MM.1S (cell line): ENCODE results near the gene PHLDA1.

Experiments used
- EZH2 ChIP-seq: fragments of 300-600 bp; sonication (generic); optimal IDR thresholded peaks from 2 replicates; pipeline ENCODE3; 2017; ENCODE audit warnings: low read depth, mild to moderate bottlenecking, antibody characterized with exemption, low read length, mixed read lengths
- EZH2phosphoT487 ChIP-seq: fragments of 300-600 bp; sonication (generic); IDR thresholded peaks from 2 replicates; pipeline ENCODE4 v1.6.1; 2018; ENCODE audit warnings: antibody characterized with exemption, low read length
- TF ChIP-seq, protein P1 (sequence below): fragments of 300-600 bp; sonication (generic); IDR thresholded peaks from 2 replicates; pipeline ENCODE4 v1.5.1; 2016; ENCODE audit warnings: antibody characterized with exemption, low read length, mixed read lengths

- TF ChIP-seq, protein P1, sequence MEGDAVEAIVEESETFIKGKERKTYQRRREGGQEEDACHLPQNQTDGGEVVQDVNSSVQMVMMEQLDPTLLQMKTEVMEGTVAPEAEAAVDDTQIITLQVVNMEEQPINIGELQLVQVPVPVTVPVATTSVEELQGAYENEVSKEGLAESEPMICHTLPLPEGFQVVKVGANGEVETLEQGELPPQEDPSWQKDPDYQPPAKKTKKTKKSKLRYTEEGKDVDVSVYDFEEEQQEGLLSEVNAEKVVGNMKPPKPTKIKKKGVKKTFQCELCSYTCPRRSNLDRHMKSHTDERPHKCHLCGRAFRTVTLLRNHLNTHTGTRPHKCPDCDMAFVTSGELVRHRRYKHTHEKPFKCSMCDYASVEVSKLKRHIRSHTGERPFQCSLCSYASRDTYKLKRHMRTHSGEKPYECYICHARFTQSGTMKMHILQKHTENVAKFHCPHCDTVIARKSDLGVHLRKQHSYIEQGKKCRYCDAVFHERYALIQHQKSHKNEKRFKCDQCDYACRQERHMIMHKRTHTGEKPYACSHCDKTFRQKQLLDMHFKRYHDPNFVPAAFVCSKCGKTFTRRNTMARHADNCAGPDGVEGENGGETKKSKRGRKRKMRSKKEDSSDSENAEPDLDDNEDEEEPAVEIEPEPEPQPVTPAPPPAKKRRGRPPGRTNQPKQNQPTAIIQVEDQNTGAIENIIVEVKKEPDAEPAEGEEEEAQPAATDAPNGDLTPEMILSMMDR, result no peak
- TF ChIP-seq EZH2phosphoT487 (no peak), EZH2 (no peak)
These were observed 736 bp upstream of the PHLDA1 start for GRCh38 chr12:76032043-76032981.
